Stimulated activated CD8-positive, alpha-beta memory T cell treated with anti-CD3 and anti-CD28 coated beads, Interleukin-12 subunit alpha, Interleukin-12 subunit beta, amount 100 ng/mL, for 24 hours (primary cell): ENCODE measurements around the gene ZNF850.

ENCODE experiments used
- DNase-seq: peaks from one replicate; pipeline ENCODE4 v3.0.0-alpha.2; 2020; ENCODE audit errors: extremely low read depth

The ZNF850 gene

GRCh38 chr19:36688058-36688457 is 84.5 kb downstream of the ZNF850 start:
- no peak for DNase-seq

- peak; percentile 98 for DNase-seq
Measured at GRCh38 chr19:36687214-36688056, 85.2 kb downstream of the ZNF850 start, which contains the start of gene ZNF567. ZNF567 (plus strand) TSS chr19:36687612; CDS start chr19:36694868, 7,256 bp downstream.

DNA sequence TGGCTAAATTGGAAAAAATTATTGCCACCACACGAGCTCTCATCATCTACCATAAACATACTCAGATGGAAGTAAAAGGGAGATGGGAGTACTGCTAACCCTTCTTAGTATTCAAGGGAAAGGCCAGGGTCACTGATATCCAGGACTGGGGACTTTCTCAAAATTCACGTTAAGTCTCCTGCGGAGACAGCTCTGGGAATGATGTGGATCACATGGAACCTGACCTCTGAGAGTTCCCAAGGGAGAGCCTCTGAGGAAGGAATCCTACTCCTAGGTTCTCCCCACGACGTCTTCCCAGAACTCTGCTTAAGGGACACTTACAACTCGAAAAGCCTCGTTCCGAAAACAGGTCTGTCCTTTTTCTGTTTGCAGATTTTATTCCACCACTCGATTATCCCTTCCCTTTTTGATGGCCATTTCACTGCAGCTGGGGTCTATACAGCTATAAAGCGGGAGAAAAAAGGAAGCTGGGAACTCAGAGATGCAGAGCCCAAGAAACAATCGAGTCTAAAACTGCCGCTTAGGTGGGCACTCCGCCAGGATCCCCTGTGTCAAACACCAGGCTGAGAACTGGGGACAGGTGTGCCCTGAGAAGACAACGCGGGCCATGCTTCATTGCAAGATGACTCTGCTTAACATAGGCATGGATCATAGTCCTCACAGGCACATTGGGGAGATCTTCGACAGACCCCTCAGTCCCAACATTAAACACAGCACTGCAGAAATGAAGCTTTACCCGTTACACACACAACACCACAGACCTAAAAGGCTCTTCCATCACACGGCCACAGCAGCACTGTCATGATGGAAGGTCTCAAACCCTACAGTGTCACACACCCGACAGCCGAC is 86.0 kb downstream of the ZNF850 start:
- DNase-seq = no peak

DNA sequence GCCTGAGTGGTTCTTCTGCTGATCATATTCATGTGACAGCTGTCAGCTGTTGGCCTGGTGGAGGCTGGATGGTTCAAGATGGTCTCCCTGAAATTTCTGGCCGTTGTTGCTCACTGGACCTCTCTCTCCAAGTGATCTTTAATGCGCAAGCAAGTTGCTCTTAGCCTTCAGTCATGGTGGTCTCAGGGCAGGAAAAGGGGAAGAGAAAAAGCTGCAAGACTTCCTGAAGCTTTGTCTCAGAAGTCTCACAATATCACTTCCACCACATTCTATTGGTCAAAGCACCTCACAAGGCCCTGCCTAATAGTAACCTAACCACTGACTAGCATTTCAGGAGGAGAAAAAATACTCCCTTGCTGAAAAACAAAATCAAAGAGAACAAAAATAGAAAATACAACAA is 86.8 kb downstream of the ZNF850 start:
- no peak for DNase-seq

DNA sequence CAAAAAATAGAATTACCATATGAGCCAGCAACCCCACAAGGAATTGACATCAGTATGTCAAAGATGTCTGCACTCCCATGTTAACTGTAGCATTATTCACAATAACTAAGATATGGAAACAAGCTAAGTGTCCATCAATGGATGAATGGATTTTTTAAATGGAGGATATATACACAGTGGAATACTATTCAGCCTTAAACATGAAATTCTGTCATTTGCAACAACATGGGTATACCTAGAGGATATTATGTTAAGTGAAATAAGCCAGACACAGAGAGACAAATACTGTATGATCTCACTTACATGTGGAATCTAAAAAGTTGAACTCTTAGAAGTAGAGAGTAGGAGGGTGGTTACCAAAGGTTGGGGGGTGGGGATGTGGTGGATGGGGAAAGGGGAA is 93.2 kb downstream of the ZNF850 start:
- DNase-seq = no peak

DNA sequence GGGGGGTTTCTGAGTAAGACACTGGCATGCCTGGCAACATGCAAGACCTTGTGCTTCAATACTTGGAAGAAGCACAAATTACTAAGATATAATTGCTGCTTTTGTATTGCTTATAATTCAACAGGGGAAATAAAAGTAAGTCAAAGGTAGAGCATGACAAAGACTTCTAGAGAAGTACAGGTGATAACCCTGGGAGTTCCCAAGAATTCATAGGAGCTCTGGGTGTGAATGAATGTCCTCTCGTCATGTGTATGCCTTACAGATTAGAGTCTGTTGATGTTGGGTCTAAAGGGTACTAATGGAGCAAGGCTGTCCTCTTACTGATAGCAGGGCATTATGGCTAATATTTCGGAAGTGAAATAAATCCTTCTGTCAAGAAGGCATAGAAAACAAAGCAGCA is 98.4 kb downstream of the ZNF850 start:
- DNase-seq = no peak

- DNase-seq = no peak
Measured at GRCh38 chr19:36672368-36672767, 100.2 kb downstream of the ZNF850 start.

DNA sequence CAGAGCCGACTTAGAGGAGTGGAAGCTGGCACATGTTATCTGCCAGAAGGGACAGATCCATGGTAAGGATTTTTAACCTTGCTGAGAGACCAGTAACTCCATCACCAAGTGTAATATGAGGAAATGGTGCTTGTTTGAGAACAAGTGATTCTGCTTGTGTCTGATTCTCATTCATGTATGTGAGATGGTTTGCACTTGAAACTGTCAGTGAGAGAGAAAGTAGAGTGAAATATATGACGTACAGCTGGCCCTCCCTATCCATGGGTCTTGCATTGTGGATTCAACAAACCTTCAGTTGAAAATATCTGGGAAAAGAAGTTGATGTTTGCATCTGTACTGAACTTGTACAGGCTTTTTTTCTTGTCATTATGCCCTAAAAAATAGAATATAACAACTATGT is 104.0 kb downstream of the ZNF850 start:
- no peak for DNase-seq

DNA sequence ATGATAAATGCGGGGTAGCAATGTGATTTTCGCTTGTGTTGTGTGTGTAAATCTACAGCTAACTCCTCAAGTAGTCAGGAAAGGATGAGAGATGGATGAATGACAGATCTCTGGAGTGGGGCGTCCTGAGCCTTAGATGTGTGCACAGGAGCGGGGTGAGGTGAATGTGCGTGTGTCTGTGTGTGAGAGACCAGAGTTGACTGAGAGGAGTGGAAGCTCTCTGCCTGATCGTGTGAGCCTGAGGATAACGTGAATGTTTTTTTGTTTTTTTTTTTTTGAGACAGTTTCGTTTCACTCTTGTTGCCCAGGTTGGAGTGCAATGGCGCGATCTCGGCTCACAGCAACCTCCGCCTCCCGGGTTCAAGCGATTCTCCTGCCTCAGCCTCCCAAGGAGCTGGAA is 106.8 kb downstream of the ZNF850 start:
- DNase-seq = no peak
